Activated naive CD4-positive, alpha-beta T cell treated with anti-CD3 and anti-CD28 coated beads for 36 hours (primary cell): ENCODE data around the gene BTBD7. TPM values are rescaled to one million over a fixed set of nuclear protein-coding genes. Genes with fewer than 3 reads are reported as not detected.

Experiments
- CTCF ChIA-PET: fragments of 350-600 bp; sonication (Branson Sonifier 250); formaldehyde crosslinking; loops from one replicate; lab custom pipeline; 2021; ENCODE audit warnings: antibody characterized with exemption; lab: Charles Lee
- DNase-seq: peaks from one replicate; pipeline ENCODE4 v3.0.0-alpha.2; 2020
- H3K27ac Mint-ChIP-seq: one replicate; pipeline ENCODE4 v1.8.0; 2021; ENCODE audit warnings: mild to moderate bottlenecking, mixed read lengths
- H3K27me3 Mint-ChIP-seq: one replicate; pipeline ENCODE4 v1.8.0; 2021; ENCODE audit warnings: low read depth, mixed read lengths
- H3K36me3 Mint-ChIP-seq: one replicate; pipeline ENCODE4 v1.8.0; 2021; ENCODE audit warnings: low read depth, mixed read lengths
- H3K4me1 Mint-ChIP-seq: one replicate; pipeline ENCODE4 v1.8.0; 2021; ENCODE audit warnings: low read depth, mixed read lengths
- H3K4me3 Mint-ChIP-seq: one replicate; pipeline ENCODE4 v1.8.0; 2021; ENCODE audit warnings: mild to moderate bottlenecking, moderate library complexity, mixed read lengths
- H3K9me3 Mint-ChIP-seq: one replicate; pipeline ENCODE4 v1.8.0; 2021; ENCODE audit warnings: mixed read lengths
- intact Hi-C: fragments of 100-400 bp; cut with micrococcal nuclease; formaldehyde crosslinking; loops from one replicate; pipeline ENCODE4 v1.15.1; 2023
- total RNA-seq, 2 experiments: library from RNA; stranded (reverse); gene quantifications; one replicate each; pipeline ENCODE4 v1.2.3, GENCODE V29; 2021

Gene BTBD7
- total RNA-seq, 2 experiments from 2014 or later: 7.2 to 7.7 TPM

DNA sequence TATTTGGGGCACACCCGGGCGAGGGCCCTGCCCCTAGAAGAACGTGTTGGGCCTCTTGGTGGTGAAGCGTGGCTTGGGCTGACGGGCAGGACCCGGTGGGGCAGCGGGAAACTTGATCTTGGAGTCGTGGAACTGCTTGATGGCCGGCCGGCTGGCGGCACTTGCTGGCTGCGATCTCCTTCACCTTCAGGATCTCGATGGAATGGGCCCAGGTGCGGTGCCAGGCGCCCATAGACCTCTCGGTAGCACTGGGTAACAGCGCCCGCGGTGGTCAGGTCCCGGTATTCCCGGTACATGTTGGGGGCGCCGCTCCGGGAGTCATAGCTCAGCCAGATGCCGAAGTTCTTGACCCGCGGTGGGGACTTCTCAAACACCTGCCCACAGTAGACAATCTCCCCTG is 109.3 kb downstream of the BTBD7 start:
- H3K9me3 Mint-ChIP-seq: no peaks in the 10 kb centered on the region
- no peaks in the 10 kb centered on the region for H3K4me1 Mint-ChIP-seq
- H3K27ac Mint-ChIP-seq: no peak overlapping the region
- no peak for DNase-seq
- CTCF ChIA-PET: no interaction called here
- intact Hi-C loops: no loop called here
- H3K36me3 Mint-ChIP-seq: peaks cover 54% of the 10 kb centered on the region
- no peaks in the 10 kb centered on the region for H3K27me3 Mint-ChIP-seq
- H3K4me3 Mint-ChIP-seq: no peak overlapping the region

DNA sequence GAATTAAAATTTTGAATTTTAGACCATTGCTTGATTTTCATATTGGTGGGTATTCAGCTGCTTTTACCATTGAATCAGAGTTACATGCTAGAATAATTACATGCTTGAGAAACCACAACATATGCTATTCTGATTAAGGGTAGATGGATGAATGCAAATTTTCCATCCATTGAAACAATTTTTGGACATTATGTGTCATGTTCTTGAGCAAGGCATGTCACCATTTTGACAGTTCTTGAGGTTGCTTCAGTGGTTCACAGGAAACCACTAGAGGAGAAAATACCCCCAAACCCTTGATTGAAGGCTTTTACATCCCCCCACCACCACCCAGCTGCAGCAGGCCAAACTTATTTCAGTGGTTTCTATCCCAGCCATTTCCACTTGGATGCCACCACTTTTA is 112.3 kb downstream of the BTBD7 start:
- no peak for DNase-seq
- Mint-ChIP-seq H3K9me3 (no peaks in the 10 kb centered on the region), H3K36me3 (peaks cover 44% of the 10 kb centered on the region), H3K27ac (no peak overlapping the region), H3K4me3 (no peak overlapping the region), H3K27me3 (no peaks in the 10 kb centered on the region), H3K4me1 (no peaks in the 10 kb centered on the region)
- intact Hi-C loops: no loop called here
- CTCF ChIA-PET: interaction anchor here (1.1 kb wide), 1 partner anchor 107 kb away, joined by 3 read pairs; no protein-coding TSS in a partner anchor

DNA sequence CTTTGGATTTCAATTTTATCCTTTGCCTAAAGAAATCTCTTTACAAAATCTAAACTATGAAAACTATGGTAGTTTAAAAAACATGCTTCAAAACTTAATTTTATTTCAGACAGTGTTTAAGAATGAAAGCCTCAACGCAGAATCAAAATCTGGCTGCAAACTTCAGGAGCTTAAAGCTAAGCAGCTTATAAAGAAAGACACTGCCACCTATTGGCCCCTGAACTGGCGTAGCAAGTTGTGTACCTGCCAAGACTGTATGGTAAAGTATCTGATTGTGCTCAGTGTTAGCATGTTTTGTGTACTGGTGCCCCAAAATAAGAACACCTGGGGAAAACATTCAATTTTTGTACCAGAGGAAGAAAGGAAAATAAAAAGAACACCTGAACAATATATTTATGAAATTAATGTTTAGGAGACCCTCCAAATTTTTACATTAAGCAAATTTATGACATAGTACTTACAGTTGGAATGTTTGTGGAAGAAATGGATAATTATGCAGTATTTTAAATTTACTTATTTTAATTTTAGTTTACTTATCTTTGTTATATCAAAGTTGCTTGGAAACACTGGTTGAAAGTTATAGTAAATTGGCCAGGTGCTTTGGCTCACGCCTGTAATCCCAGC is 113.6 kb downstream of the BTBD7 start:
- DNase-seq: peak; percentile 58

DNA sequence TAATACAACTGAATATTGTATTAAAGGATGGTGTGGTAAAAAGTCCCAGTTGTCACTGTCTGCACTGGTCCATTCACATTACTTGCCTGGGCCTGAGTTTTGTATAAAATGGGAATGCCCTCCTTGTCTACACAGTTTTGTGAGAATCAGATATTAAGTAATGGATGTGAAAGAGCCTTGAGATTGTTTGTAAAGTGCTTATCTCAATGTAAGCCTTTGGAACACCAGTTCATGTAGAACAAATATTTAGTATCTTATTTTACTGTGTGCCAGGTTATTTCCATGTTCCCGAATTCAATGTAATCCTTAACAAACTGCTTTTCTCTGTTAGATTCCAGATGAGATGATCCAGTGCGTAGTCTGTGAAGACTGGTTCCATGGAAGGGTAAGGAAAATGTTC is 118.2 kb downstream of the BTBD7 start:
- H3K27ac Mint-ChIP-seq: no peak overlapping the region
- H3K4me3 Mint-ChIP-seq: no peak overlapping the region
- no peak for DNase-seq
- intact Hi-C loops: no loop called here
- H3K27me3 Mint-ChIP-seq: no peaks in the 10 kb centered on the region
- CTCF ChIA-PET: no interaction called here
- H3K9me3 Mint-ChIP-seq: no peaks in the 10 kb centered on the region
- H3K36me3 Mint-ChIP-seq: peaks cover 33% of the 10 kb centered on the region
- peaks cover under 1% of the 10 kb centered on the region for H3K4me1 Mint-ChIP-seq

More for the DNA sequence above, 113.6 kb downstream of the BTBD7 start:
- no peaks in the 10 kb centered on the region for H3K27me3 Mint-ChIP-seq
- H3K27ac Mint-ChIP-seq: no peak overlapping the region
- no peak overlapping the region for H3K4me3 Mint-ChIP-seq
- peaks cover 40% of the 10 kb centered on the region for H3K36me3 Mint-ChIP-seq
- CTCF ChIA-PET: interaction anchor here (0.6 to 1.0 kb wide), 6 partner anchors 10 to 503 kb away, joined by 3 to 11 read pairs (median 4); no protein-coding TSS in a partner anchor
- no peaks in the 10 kb centered on the region for H3K4me1 Mint-ChIP-seq
- intact Hi-C loops: loop anchor here (1.0 kb wide), 3 partner anchors 80 to 267 kb away; no protein-coding TSS in a partner anchor
- no peaks in the 10 kb centered on the region for H3K9me3 Mint-ChIP-seq

DNA sequence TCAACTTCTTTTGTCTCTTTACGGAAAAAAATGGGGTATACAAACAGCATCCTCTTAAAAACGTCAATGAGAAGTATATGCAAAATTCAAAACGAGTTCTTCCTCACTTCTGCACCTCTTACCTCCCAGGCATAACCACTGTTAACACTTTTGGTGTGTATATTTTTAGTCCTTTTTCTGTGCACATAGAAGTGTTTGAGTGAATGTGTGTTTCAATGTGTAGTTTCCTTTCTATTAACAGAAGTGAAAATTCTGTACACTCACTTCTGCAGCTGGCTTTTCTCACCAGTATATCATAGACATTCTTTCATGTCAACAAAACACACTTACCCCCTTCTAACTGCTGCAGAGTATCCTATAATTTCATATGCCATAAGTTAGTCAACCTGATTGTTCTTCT is 120.4 kb downstream of the BTBD7 start:
- Mint-ChIP-seq H3K4me1 (peaks cover 13% of the 10 kb centered on the region), H3K9me3 (no peaks in the 10 kb centered on the region), H3K27me3 (no peaks in the 10 kb centered on the region), H3K4me3 (no peak overlapping the region), H3K27ac (no peak overlapping the region), H3K36me3 (peaks cover 30% of the 10 kb centered on the region)
- no peak for DNase-seq
- CTCF ChIA-PET: no interaction called here
- intact Hi-C loops: no loop called here

DNA sequence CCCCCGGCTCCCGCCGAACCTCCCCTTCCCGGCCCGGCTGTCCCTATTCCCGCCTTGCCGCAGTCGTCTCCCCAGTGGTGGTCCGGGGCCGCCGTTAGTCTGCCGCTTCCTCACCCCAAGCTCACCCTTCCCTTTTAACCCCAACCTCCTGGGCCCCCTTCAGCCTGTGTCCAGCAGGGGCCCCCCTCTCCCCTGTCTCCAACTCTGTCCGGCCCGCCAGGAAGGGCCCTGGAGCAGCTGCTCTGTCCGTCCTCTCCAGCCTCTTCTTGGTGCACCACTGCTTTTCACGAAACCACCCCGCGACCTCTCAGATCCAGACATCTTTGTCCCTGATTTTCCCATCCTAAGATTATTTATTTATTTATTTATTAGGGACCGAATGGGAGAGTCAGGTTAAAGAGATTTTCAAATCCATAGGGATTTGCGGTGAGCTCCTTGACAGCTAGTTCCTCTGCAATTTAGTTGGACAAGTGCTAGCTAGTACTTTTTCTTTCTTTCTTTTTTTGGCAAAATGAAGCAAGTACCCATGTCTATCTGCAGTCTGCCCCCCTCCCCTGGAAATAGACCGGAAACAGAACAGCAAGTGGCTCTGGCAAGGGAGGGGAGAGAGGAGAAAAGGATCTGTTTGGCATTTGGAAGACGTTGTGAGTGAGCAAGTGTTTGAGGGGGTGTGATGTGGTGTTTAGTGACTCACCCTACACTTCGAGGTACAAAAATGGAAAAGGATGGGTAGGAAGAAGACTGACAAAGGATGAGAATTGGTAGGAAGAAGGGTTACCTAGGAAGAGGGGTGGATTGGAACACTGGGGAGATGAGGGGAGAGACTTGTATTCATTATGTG is 125.1 kb downstream of the BTBD7 start:
- Mint-ChIP-seq H3K27ac (peak overlapping the region; percentile 79), H3K36me3 (peaks cover 18% of the 10 kb centered on the region), H3K9me3 (no peaks in the 10 kb centered on the region), H3K27me3 (no peaks in the 10 kb centered on the region), H3K4me1 (peaks cover 29% of the 10 kb centered on the region), H3K4me3 (peak overlapping the region; percentile 92)
- peak; percentile 55 for DNase-seq
- CTCF ChIA-PET: interaction anchor here (1.0 to 2.2 kb wide), 7 partner anchors 11 to 124 kb away, joined by 3 to 6 read pairs (median 4); partner anchors contain the start of genes LYSET and MOAP1
- intact Hi-C loops: loop anchor here (1.0 to 5.0 kb wide), 5 partner anchors 23 to 755 kb away; partner anchors contain the start of genes BTBD7, GOLGA5 and MOAP1

DNA sequence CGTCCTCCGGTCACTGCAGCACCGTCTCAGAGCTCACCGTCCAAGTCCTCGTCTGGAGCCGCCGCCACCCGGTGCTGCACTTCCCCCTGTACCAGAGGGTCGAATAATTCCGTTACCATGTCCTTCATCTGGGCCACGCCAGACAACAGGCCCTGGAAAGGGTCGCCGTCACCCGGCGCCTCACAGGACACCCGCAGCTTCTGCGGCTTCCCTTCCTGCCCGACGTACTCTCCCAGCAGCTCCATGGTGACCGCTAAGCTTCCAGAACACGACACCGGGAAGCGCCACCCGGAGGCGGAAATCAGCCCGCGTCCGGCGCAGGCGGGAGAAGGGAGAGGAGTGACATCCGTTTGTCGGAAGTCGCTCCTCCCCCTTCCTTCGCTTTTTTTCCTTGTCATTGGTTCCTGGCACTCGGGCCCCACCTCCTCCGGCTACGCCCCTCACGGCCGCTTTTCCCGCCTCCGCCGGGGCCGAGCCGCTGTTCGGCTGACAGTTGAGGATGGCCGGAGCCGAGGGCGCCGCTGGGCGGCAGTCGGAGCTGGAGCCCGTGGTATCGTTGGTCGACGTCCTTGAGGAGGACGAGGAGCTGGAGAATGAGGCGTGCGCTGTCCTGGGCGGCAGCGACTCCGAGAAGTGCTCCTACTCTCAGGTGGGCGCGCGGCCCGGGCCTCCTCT is 125.9 kb downstream of the BTBD7 start, which contains the start of the genes GON7 and UBR7:
GON7 (minus strand) TSS at position 273 of the 675 bp plus-strand sequence; CDS start at position 245, 28 bp downstream.
UBR7 (plus strand) TSS at position 464 of the 675 bp plus-strand sequence; CDS start at position 500, 36 bp downstream.
- H3K4me3 Mint-ChIP-seq: peak within 1 kb of the TSS; percentile 92
- CTCF ChIA-PET: interaction anchor here (1.0 to 2.1 kb wide), 6 partner anchors 22 to 124 kb away, joined by 3 to 6 read pairs (median 4); partner anchors contain the start of genes LYSET and MOAP1
- H3K27me3 Mint-ChIP-seq: no peaks in the 10 kb centered on the region
- H3K9me3 Mint-ChIP-seq: no peaks in the 10 kb centered on the region
- intact Hi-C loops: loop anchor here (1.0 to 5.0 kb wide), 5 partner anchors 23 to 755 kb away; partner anchors contain the start of genes BTBD7, GOLGA5 and MOAP1
- H3K4me1 Mint-ChIP-seq: peaks cover 32% of the 10 kb centered on the region
- peaks cover 14% of the 10 kb centered on the region for H3K36me3 Mint-ChIP-seq
- DNase-seq: peak; percentile 95
- H3K27ac Mint-ChIP-seq: peak within 1 kb of the TSS; percentile 83

DNA sequence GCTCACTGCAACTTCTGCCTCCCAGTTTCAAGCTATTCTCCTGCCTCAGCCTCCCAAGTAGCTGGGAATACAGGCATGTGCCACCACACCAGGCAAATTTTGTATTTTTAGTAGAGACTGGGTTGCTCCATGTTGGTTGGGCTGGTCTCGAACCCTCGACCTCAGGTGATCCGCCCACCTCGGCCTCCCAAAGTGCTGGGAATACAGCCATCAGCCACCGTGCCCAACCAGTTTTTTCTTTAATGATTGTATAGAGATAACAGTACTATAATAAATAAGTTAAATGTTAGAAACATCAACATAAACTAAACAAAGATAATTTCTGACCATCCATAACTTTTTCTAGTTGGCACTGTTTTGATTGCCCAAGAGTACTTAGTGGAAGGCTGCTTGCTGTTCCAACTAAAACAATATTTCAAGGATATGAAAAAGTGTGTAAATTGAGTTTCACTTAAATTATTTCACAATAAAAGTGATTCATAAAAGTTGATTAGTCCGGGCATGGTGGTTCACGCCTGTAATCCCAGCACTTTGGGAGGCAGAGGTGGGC is 131.6 kb downstream of the BTBD7 start:
- no peak for DNase-seq
- Mint-ChIP-seq H3K27me3 (no peaks in the 10 kb centered on the region), H3K9me3 (no peaks in the 10 kb centered on the region), H3K4me3 (no peak overlapping the region), H3K4me1 (peaks cover 19% of the 10 kb centered on the region), H3K27ac (no peak overlapping the region), H3K36me3 (peaks cover 10% of the 10 kb centered on the region)
- intact Hi-C loops: no loop called here
- CTCF ChIA-PET: no interaction called here

DNA sequence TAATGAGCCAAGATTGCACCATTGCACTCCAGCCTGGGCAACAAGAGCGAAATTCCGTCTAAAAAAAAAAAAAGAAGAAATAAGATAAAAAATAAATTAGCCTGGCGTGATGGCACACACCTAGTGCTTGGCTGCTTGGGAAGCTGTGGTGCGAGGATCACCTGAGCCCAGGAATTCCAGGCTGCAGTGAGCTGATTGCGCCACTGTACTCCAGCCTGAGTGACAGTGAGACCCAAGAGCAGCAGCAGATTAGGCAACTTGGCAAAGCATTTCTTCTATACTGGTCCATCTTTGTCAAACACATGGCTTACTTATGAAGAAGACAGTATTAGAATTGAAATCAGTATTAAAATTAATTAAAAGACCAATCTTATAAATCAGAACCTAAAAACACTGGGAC is 132.3 kb downstream of the BTBD7 start:
- Mint-ChIP-seq H3K27ac (no peak overlapping the region), H3K9me3 (no peaks in the 10 kb centered on the region), H3K36me3 (peaks cover 10% of the 10 kb centered on the region), H3K4me1 (peaks cover 16% of the 10 kb centered on the region), H3K4me3 (no peak overlapping the region), H3K27me3 (no peaks in the 10 kb centered on the region)
- DNase-seq: no peak
- CTCF ChIA-PET: no interaction called here
- intact Hi-C loops: no loop called here

DNA sequence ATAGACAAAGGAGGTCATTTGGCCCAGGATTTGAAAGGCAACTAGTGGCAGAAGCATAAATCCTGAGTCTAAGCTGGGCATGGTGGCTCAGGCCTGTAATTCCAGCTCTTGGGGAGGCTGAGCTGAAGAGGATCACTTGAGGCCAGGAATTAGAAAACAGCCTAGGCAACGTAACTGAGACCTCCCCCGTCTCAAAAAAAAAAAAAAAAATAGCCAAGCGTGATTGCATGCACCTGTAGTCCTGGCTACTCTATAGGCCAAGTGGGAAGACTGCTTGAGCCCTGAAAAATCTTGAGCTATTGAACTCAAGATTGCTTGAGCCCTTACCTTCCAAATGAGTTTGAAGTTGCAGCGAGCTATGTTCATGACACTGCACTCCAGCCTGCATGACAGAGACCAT is 133.8 kb downstream of the BTBD7 start:
- Mint-ChIP-seq H3K27ac (no peak overlapping the region), H3K27me3 (no peaks in the 10 kb centered on the region), H3K9me3 (no peaks in the 10 kb centered on the region), H3K4me3 (no peak overlapping the region), H3K36me3 (peaks cover 10% of the 10 kb centered on the region), H3K4me1 (peaks cover 5% of the 10 kb centered on the region)
- CTCF ChIA-PET: interaction anchor here (0.7 to 1.0 kb wide), 3 partner anchors 15 to 86 kb away, joined by 3 to 5 read pairs (median 3); no protein-coding TSS in a partner anchor
- intact Hi-C loops: no loop called here
- no peak for DNase-seq

DNA sequence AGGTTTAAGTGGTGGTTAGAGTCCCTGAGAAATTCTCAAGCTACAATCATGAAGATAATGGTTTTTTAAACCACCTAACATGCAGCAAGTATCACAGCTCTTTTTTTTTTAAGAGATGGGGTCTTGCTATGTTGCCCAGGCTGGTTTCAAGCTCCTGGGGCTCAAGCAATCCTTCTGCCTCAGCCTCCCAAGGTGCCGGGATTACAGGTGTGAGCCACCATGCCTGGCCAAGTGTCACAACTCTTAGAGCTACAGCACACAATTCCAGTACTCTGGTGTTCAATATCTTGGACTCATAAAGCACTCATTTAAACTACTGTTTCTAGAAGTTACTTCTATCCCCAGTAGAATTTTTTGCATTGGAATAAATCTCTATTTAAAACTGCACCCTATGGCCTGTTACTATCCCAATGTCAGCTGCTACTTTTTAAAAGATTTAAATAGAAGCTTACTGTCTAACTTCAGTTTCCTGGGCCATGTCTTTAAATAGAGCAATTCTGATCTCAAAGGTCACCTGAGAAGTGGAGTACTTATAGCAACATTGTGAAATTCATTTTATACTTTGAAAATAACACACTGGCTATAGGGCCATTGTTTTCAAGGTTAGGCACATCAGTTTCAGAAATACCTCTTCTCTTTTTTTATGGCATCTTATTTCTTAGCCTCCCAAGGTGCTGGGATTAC is 137.4 kb downstream of the BTBD7 start:
- Mint-ChIP-seq H3K27ac (no peak overlapping the region), H3K27me3 (no peaks in the 10 kb centered on the region), H3K4me3 (no peak overlapping the region), H3K9me3 (no peaks in the 10 kb centered on the region), H3K4me1 (no peaks in the 10 kb centered on the region), H3K36me3 (peaks cover 14% of the 10 kb centered on the region)
- intact Hi-C loops: no loop called here
- no peak for DNase-seq
- CTCF ChIA-PET: interaction anchor here (0.5 to 0.6 kb wide), 2 partner anchors 95 to 347 kb away, joined by 5 read pairs; no protein-coding TSS in a partner anchor
